ENCODE results near the gene PRKN. TPM values are rescaled to one million over a fixed set of nuclear protein-coding genes. Genes with fewer than 3 reads are reported as not detected.

Gene PRKN
- total RNA-seq, 4 donors from 2014 or later, result 6.3 to 11.9 (median 9.5) TPM

DNA sequence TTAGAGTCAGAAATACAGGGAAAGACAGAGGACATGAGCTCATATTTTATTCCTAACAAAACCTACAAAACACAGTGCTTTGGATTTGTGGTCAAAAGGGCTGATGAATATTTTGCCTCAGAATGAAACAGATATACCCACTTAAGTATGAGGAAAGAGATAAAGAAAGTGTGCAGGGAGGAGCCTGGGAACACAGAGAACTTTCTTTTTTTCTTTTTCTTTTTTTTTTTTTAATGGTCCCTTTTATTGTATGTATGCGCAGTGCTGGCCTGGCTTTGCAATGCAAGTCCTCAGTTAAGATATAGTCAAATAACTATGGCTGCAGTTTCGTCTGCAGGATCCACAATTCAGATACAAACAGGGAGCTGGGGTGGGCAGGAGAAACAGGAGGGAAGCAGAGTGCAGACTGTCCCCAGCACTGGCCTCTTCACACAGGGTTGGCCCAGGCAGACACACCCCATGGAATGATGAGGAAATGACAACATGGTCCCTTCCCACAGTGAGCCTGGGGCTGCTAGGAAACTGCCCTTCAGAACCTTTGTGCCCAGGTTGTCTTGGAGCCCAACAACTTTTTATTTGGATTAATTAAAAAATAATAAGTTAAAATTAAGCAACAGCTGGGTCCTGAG is 823.9 kb downstream of the PRKN start:
- 64 to 78% methylated on average over 2 of the region's 2 CpGs for WGBS, 2 donors
- no peak for TF ChIP-seq POLR2A (IDR thresholded peaks at IDR 0.05)
- TF ChIP-seq, protein P1, sequence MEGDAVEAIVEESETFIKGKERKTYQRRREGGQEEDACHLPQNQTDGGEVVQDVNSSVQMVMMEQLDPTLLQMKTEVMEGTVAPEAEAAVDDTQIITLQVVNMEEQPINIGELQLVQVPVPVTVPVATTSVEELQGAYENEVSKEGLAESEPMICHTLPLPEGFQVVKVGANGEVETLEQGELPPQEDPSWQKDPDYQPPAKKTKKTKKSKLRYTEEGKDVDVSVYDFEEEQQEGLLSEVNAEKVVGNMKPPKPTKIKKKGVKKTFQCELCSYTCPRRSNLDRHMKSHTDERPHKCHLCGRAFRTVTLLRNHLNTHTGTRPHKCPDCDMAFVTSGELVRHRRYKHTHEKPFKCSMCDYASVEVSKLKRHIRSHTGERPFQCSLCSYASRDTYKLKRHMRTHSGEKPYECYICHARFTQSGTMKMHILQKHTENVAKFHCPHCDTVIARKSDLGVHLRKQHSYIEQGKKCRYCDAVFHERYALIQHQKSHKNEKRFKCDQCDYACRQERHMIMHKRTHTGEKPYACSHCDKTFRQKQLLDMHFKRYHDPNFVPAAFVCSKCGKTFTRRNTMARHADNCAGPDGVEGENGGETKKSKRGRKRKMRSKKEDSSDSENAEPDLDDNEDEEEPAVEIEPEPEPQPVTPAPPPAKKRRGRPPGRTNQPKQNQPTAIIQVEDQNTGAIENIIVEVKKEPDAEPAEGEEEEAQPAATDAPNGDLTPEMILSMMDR (IDR thresholded peaks at IDR 0.05), result no peak
- no peak for DNase-seq (ENCODE audit: low spot score in 2 of 2)
- no peak overlapping the region for H3K4me3 ChIP-seq (ENCODE audit: low read depth, poor library complexity, severe bottlenecking)
- intact Hi-C loops (cut with DNase I; ENCODE audit: low total_unique reads), result no loop called here

DNA sequence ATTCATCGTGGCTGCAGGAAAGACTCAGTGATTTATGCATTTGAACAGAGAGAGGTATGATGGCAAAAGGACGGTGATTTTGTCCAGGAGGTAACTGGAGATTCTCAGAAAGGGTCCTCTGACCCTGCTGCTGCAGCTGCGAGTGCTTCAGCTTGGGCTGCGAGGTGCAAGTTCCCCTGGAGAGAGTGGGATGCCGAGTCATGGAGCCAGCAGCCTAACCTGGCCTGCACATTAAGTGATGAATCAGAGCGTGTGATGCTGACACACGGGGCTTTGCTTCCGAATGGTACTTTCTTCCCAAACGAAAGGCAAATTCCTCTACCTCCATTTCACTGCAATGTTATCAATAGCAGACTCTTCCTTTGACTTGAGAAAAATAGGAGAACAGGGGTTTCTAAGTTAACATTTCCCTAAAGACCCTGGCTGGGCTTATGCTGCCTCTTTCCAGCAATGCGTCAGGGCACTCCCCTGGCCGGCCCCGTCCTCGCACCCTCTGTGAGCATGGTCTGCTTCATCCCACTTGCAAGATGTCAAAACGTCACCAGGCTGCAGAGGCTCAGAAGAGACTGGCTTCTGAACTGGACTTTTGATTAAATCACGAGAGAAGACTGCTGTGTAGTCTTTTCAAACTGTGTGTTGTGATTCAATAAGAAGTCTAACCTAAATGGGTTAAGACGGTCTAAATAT is 825.7 kb downstream of the PRKN start:
- no peak for TF ChIP-seq POLR2A (IDR thresholded peaks at IDR 0.05)
- TF ChIP-seq, protein P1 (IDR thresholded peaks at IDR 0.05), result no peak
- no peak for DNase-seq (ENCODE audit: low spot score in 2 of 2)
- intact Hi-C loops (cut with DNase I; ENCODE audit: low total_unique reads), result no loop called here
- no peak overlapping the region for H3K4me3 ChIP-seq (ENCODE audit: low read depth, poor library complexity, severe bottlenecking)
- WGBS, 2 donors, result 77 to 79% methylated on average over 16 of the region's 16 CpGs

DNA sequence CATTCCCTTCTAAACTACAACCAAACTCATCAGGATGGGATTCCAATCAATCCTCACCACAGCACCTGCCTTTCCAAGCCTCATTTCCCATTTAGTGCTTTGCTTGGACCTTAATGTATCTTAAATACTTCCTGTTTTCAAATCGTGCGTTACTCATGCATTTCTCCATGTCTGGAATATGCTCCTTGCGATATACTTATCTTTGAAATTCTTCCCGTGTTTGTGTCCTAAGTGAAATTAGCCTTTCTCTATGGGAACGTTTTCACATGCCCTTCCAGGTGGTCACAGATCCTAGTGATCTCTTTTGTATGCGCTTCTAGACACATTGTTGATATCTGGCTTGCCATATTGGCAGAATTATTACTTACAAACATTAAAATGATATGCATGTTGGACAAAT is 833.1 kb downstream of the PRKN start:
- WGBS, 2 donors, result 84 to 91% methylated on average over 6 of the region's 6 CpGs
- intact Hi-C loops (cut with DNase I; ENCODE audit: low total_unique reads), result no loop called here

DNA sequence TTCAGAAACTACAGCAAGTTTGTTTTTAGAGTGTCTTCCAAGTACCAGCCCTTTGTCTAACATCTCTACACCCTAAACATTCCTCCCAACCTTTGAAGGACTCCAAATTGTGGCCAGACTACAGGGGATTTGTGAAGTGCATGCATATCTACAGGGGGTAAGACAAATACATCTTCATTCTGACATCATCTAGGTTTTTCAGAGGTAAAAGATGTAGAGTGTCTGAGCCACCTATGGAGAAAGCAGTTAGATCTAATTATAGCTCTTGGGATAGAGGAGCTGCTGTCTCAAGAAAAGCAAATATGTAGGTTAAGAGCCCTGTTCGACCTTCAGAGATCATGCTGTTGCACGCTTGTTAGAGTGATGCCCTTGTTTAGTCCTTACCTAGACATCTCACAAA is 836.0 kb downstream of the PRKN start:
- TF ChIP-seq, protein P1 (IDR thresholded peaks at IDR 0.05), result no peak
- no peak for TF ChIP-seq POLR2A (IDR thresholded peaks at IDR 0.05)
- DNase-seq (ENCODE audit: low spot score in 2 of 2), result no peak
- intact Hi-C loops (cut with DNase I; ENCODE audit: low total_unique reads), result no loop called here
- 79 to 83% methylated on average over 2 of the region's 2 CpGs for WGBS, 2 donors
- no peak overlapping the region for H3K4me3 ChIP-seq (ENCODE audit: low read depth, poor library complexity, severe bottlenecking)

More for the DNA sequence above, 833.1 kb downstream of the PRKN start:
- no peak overlapping the region for H3K4me3 ChIP-seq (ENCODE audit: low read depth, poor library complexity, severe bottlenecking)
- no peak for DNase-seq (ENCODE audit: low spot score in 2 of 2)
- TF ChIP-seq POLR2A (IDR thresholded peaks at IDR 0.05), result no peak
- TF ChIP-seq, protein P1 (IDR thresholded peaks at IDR 0.05), result no peak

DNA sequence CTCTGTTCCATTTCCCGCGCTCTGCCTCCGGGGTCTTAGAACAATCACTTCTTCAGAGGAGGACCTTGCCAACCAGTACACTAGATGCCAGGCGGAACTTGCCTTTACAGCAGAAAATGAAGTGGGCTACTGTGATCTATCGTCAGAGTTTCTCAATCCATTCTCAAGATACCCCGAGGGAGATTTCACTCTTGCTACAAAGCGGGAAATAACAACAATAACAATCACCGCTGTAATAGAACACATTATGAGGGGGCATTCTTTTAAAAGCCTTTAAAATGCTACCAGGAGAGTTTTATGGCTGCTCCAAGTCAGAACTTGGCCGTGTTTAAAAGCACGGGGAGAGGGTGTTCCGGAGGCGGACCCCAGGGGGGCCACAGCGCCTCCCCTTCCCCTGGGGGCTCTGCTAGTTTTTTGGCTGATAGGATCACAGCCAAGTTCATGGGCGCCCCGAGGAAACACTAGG is 836.7 kb downstream of the PRKN start:
- 38 to 44% methylated on average over 15 of the region's 15 CpGs for WGBS, 2 donors
- H3K4me3 ChIP-seq (ENCODE audit: low read depth, poor library complexity, severe bottlenecking), result no peak overlapping the region
- TF ChIP-seq, protein P1 (IDR thresholded peaks at IDR 0.05), result no peak
- TF ChIP-seq POLR2A (IDR thresholded peaks at IDR 0.05), result no peak
- intact Hi-C loops (cut with DNase I; ENCODE audit: low total_unique reads), result no loop called here
- DNase-seq (ENCODE audit: low spot score in 2 of 2), result no peak
